NCI-H2107 (cell line): ENCODE results near the gene PAX8.

Experiments
- DNase-seq: peaks from one replicate; lab custom pipeline; 2025; lab: John Stamatoyannopoulos, UW

Gene PAX8

GRCh38 chr2:113203901-113204519 lies 74.7 kb downstream of the PAX8 start:
- DNase-seq, result peak; percentile 18

- DNase-seq, result no peak
Measured at GRCh38 chr2:113203217-113203530, 75.5 kb downstream of the PAX8 start.

- DNase-seq, result no peak
Measured at GRCh38 chr2:113202305-113203216, 76.2 kb downstream of the PAX8 start.

- no peak for DNase-seq
Measured at GRCh38 chr2:113201496-113202304, 77.0 kb downstream of the PAX8 start.

GRCh38 chr2:113200736-113201490 lies 77.8 kb downstream of the PAX8 start:
- DNase-seq, result no peak

GRCh38 chr2:113200236-113200635 lies 78.5 kb downstream of the PAX8 start:
- no peak for DNase-seq

GRCh38 chr2:113198790-113199612 lies 79.7 kb downstream of the PAX8 start:
- no peak for DNase-seq

GRCh38 chr2:113198048-113198789 lies 80.5 kb downstream of the PAX8 start:
- no peak for DNase-seq

- no peak for DNase-seq
Measured at GRCh38 chr2:113197347-113198047, 81.2 kb downstream of the PAX8 start.

GRCh38 chr2:113196839-113197238 lies 81.9 kb downstream of the PAX8 start:
- no peak for DNase-seq

GRCh38 chr2:113195923-113196501 lies 82.7 kb downstream of the PAX8 start:
- DNase-seq, result no peak

GRCh38 chr2:113192459-113193100 lies 86.1 kb downstream of the PAX8 start:
- no peak for DNase-seq

GRCh38 chr2:113190871-113191270 lies 87.8 kb downstream of the PAX8 start:
- no peak for DNase-seq

- DNase-seq, result no peak
Measured at GRCh38 chr2:113187771-113188170, 91.0 kb downstream of the PAX8 start.

- DNase-seq, result no peak
Measured at GRCh38 chr2:113186433-113186796, 92.3 kb downstream of the PAX8 start.

GRCh38 chr2:113185664-113186432 lies 92.9 kb downstream of the PAX8 start:
- no peak for DNase-seq

GRCh38 chr2:113184531-113185230 lies 94.0 kb downstream of the PAX8 start:
- no peak for DNase-seq

- no peak for DNase-seq
Measured at GRCh38 chr2:113183703-113184102, 95.0 kb downstream of the PAX8 start.
